NK-92 (cell line): Measurements from ENCODE around the gene CCDC50.

ENCODE experiments used
- DNase-seq: peaks from one replicate; lab custom pipeline; 2025; ENCODE audit not compliant: unreplicated experiment; lab: John Stamatoyannopoulos, UW

The CCDC50 gene

GRCh38 chr3:191376516-191377141 is 47.4 kb downstream of the CCDC50 start:
- no peak for DNase-seq

GRCh38 chr3:191378142-191378812 is 49.1 kb downstream of the CCDC50 start:
- DNase-seq: no peak

GRCh38 chr3:191379446-191379845 is 50.3 kb downstream of the CCDC50 start:
- no peak for DNase-seq

- no peak for DNase-seq
These were observed 50.8 kb downstream of the CCDC50 start for GRCh38 chr3:191380001-191380400.

GRCh38 chr3:191381303-191381702 is 52.1 kb downstream of the CCDC50 start:
- DNase-seq: no peak

GRCh38 chr3:191382661-191383060 is 53.5 kb downstream of the CCDC50 start:
- no peak for DNase-seq

GRCh38 chr3:191383124-191383523 is 53.9 kb downstream of the CCDC50 start:
- no peak for DNase-seq

- DNase-seq: no peak
These were observed 55.9 kb downstream of the CCDC50 start for GRCh38 chr3:191385101-191385500.

- DNase-seq: no peak
These were observed 58.4 kb downstream of the CCDC50 start for GRCh38 chr3:191387441-191388077.

- no peak for DNase-seq
These were observed 59.6 kb downstream of the CCDC50 start for GRCh38 chr3:191388823-191389222.

GRCh38 chr3:191390580-191390979 is 61.4 kb downstream of the CCDC50 start:
- DNase-seq: no peak

- DNase-seq: no peak
These were observed 62.9 kb downstream of the CCDC50 start for GRCh38 chr3:191391861-191392808.

- DNase-seq: no peak
These were observed 64.0 kb downstream of the CCDC50 start for GRCh38 chr3:191393146-191393545.

GRCh38 chr3:191397771-191398170 is 68.6 kb downstream of the CCDC50 start:
- no peak for DNase-seq

- no peak for DNase-seq
These were observed 69.4 kb downstream of the CCDC50 start for GRCh38 chr3:191398607-191399006.

GRCh38 chr3:191399918-191400317 is 70.7 kb downstream of the CCDC50 start:
- no peak for DNase-seq

- no peak for DNase-seq
These were observed 72.7 kb downstream of the CCDC50 start for GRCh38 chr3:191401775-191402357.

- DNase-seq: no peak
These were observed 80.7 kb downstream of the CCDC50 start for GRCh38 chr3:191409791-191410359.

- DNase-seq: no peak
These were observed 83.6 kb downstream of the CCDC50 start for GRCh38 chr3:191412759-191413158.

GRCh38 chr3:191414286-191414685 is 85.1 kb downstream of the CCDC50 start:
- DNase-seq: no peak

- no peak for DNase-seq
These were observed 85.5 kb downstream of the CCDC50 start for GRCh38 chr3:191414732-191415131.
